ENCODE measurements around the gene VASH1.
"Not testable (repeated sequence)": the region's sequence is repeated elsewhere in the genome, so short reads cannot be mapped to it uniquely, and the experiment has no call there.

Gene VASH1

GRCh38 chr14:76761136-76761959 is at the start of gene VASH1:
TSS of gene VASH1 (plus strand) at chr14:76761468. CDS start at chr14:76762822, 1,354 bp downstream.
- no peak for DNase-seq (ENCODE audit: low read depth)

GRCh38 chr14:76713121-76713520 is 48.1 kb upstream of the VASH1 start:
- no peak for DNase-seq (ENCODE audit: low read depth)

- no peak for DNase-seq (ENCODE audit: low read depth)
These were observed 46.8 kb upstream of the VASH1 start for GRCh38 chr14:76714470-76714869.

GRCh38 chr14:76715101-76715500 is 46.2 kb upstream of the VASH1 start:
- no peak for DNase-seq (ENCODE audit: low read depth)

- DNase-seq (ENCODE audit: low read depth), result no peak
These were observed 45.7 kb upstream of the VASH1 start for GRCh38 chr14:76715511-76716081.

- DNase-seq (ENCODE audit: low read depth), result no peak
These were observed 45.0 kb upstream of the VASH1 start for GRCh38 chr14:76716285-76716684.

- no peak for DNase-seq (ENCODE audit: low read depth)
These were observed 43.6 kb upstream of the VASH1 start for GRCh38 chr14:76717508-76718290.

- DNase-seq (ENCODE audit: low read depth), result no peak
These were observed 42.8 kb upstream of the VASH1 start for GRCh38 chr14:76718306-76719040.

- DNase-seq (ENCODE audit: low read depth), result no peak
These were observed 41.6 kb upstream of the VASH1 start for GRCh38 chr14:76719666-76720065.

GRCh38 chr14:76720382-76720813 is 40.9 kb upstream of the VASH1 start:
- DNase-seq (ENCODE audit: low read depth), result no peak

- DNase-seq (ENCODE audit: low read depth), result not testable (repeated sequence)
These were observed 39.8 kb upstream of the VASH1 start for GRCh38 chr14:76721506-76721905.

GRCh38 chr14:76724651-76725550 is 36.4 kb upstream of the VASH1 start:
- no peak for DNase-seq (ENCODE audit: low read depth)

GRCh38 chr14:76726551-76726970 is 34.7 kb upstream of the VASH1 start:
- DNase-seq (ENCODE audit: low read depth), result no peak

- no peak for DNase-seq (ENCODE audit: low read depth)
These were observed 33.9 kb upstream of the VASH1 start for GRCh38 chr14:76727384-76727783.

- DNase-seq (ENCODE audit: low read depth), result no peak
These were observed 33.4 kb upstream of the VASH1 start for GRCh38 chr14:76727901-76728300.

- DNase-seq (ENCODE audit: low read depth), result no peak
These were observed 32.0 kb upstream of the VASH1 start for GRCh38 chr14:76729258-76729657.

- DNase-seq (ENCODE audit: low read depth), result no peak
These were observed 31.2 kb upstream of the VASH1 start for GRCh38 chr14:76729953-76730505.

- DNase-seq (ENCODE audit: low read depth), result not testable (repeated sequence)
These were observed 26.8 kb upstream of the VASH1 start for GRCh38 chr14:76734501-76734900.

GRCh38 chr14:76736514-76736913 is 24.8 kb upstream of the VASH1 start:
- DNase-seq (ENCODE audit: low read depth), result no peak

- DNase-seq (ENCODE audit: low read depth), result no peak
These were observed 20.2 kb upstream of the VASH1 start for GRCh38 chr14:76741074-76741473.

- DNase-seq (ENCODE audit: low read depth), result no peak
These were observed 19.1 kb upstream of the VASH1 start for GRCh38 chr14:76742185-76742584.

All from GM04503 (cell line).